NCI-H345 treated with DMSO at 0.1 percent for 48 hours (cell line): ENCODE measurements around the gene OGG1.
"Not testable (repeated sequence)": the region's sequence is repeated elsewhere in the genome, so short reads cannot be mapped to it uniquely, and the experiment has no call there.

Experiments
- DNase-seq: peaks from one replicate; lab custom pipeline; 2025; ENCODE audit not compliant: unreplicated experiment; lab: John Stamatoyannopoulos, UW

Gene OGG1

GRCh38 chr3:9760779-9761505 lies 11.2 kb downstream of the OGG1 start:
- no peak for DNase-seq

- DNase-seq: no peak
Measured at GRCh38 chr3:9761919-9762318, 12.2 kb downstream of the OGG1 start.

GRCh38 chr3:9762871-9763270 lies 13.1 kb downstream of the OGG1 start:
- no peak for DNase-seq

- DNase-seq: no peak
Measured at GRCh38 chr3:9765865-9766264, 16.1 kb downstream of the OGG1 start.

GRCh38 chr3:9767418-9767817 lies 17.7 kb downstream of the OGG1 start:
- DNase-seq: no peak

- DNase-seq: no peak
Measured at GRCh38 chr3:9768141-9768775, 18.5 kb downstream of the OGG1 start.

GRCh38 chr3:9769012-9769411 lies 19.3 kb downstream of the OGG1 start:
- DNase-seq: no peak

GRCh38 chr3:9769426-9770275 lies 19.9 kb downstream of the OGG1 start, which contains the start of gene CAMK1:
TSS of gene CAMK1 (minus strand) at chr3:9769947. CDS start at chr3:9767749, 2,198 bp downstream.
- DNase-seq: no peak

GRCh38 chr3:9770276-9770812 lies 20.6 kb downstream of the OGG1 start:
- DNase-seq: no peak

GRCh38 chr3:9771007-9771406 lies 21.3 kb downstream of the OGG1 start:
- DNase-seq: not testable (repeated sequence)

GRCh38 chr3:9776896-9777693 lies 27.3 kb downstream of the OGG1 start:
- no peak for DNase-seq

- no peak for DNase-seq
Measured at GRCh38 chr3:9777694-9778021, 27.9 kb downstream of the OGG1 start.

GRCh38 chr3:9778143-9779074 lies 28.7 kb downstream of the OGG1 start:
- no peak for DNase-seq

- no peak for DNase-seq
Measured at GRCh38 chr3:9779075-9779593, 29.4 kb downstream of the OGG1 start.

- DNase-seq: no peak
Measured at GRCh38 chr3:9779721-9780457, 30.1 kb downstream of the OGG1 start.

- DNase-seq: no peak
Measured at GRCh38 chr3:9780458-9780812, 30.7 kb downstream of the OGG1 start.

GRCh38 chr3:9780910-9781309 lies 31.2 kb downstream of the OGG1 start:
- DNase-seq: no peak

- DNase-seq: no peak
Measured at GRCh38 chr3:9781551-9781950, 31.8 kb downstream of the OGG1 start.
